PFSK-1 (cell line): ENCODE data around the gene SEMA4D.

ENCODE experiments used
- FOXP2 ChIP-seq: optimal IDR thresholded peaks from 2 replicates; pipeline ENCODE3; 2011; ENCODE audit warnings: borderline replicate concordance, control low read depth, inconsistent platforms; ENCODE audit not compliant: insufficient read depth; ENCODE audit errors: extremely low read length, extremely low read depth
- POLR2AphosphoS5 ChIP-seq: IDR thresholded peaks from 2 replicates; pipeline ENCODE4 v1.6.1; 2012; ENCODE audit warnings: low read depth, mild to moderate bottlenecking, control low read depth, low read length, moderate library complexity
- SIN3A ChIP-seq: IDR thresholded peaks from 2 replicates; pipeline ENCODE4 v1.6.1; 2012; ENCODE audit warnings: mild to moderate bottlenecking, low read length, moderate library complexity, borderline replicate concordance; ENCODE audit not compliant: insufficient read depth
- TAF1 ChIP-seq: IDR thresholded peaks from 2 replicates; pipeline ENCODE4 v1.6.1; 2012; ENCODE audit warnings: low read length, control low read depth, borderline replicate concordance; ENCODE audit not compliant: insufficient read depth
- TF ChIP-seq, protein P1 (sequence below), 2 experiments: IDR thresholded peaks; 2 replicates each; pipeline versions ENCODE4 v1.6.1 to v1.8.0; 2011 to 2012; ENCODE audit warnings: low read depth in 2 of 2, low read length in 2 of 2, control low read depth in 1 of 2, inconsistent platforms in 1 of 2, mild to moderate bottlenecking in 1 of 2, moderate library complexity in 1 of 2; ENCODE audit not compliant: insufficient read depth in 1 of 2

SEMA4D gene

DNA sequence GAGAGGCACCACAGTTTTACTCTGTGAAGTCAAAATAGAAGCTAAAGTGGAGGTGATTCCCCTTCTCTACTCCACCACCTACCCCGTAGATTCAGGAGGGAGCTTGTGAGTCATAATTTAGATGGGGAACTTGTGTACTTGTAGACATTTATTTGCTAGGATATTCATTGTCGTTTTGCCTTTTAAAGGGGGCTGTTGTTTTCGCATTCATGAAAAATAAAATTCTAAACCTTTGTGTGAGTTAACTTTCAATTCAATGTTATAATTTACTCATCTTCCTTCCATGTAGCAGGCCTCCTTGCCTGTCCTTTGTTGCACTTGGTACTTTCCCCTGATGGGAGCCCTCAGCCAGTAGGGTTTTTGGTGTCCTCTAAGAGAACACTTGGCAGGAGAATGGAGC is 157.6 kb downstream of the SEMA4D start:
- TF ChIP-seq POLR2AphosphoS5 (no peak), FOXP2 (no peak), TAF1 (no peak), SIN3A (no peak)
- TF ChIP-seq, protein P1, sequence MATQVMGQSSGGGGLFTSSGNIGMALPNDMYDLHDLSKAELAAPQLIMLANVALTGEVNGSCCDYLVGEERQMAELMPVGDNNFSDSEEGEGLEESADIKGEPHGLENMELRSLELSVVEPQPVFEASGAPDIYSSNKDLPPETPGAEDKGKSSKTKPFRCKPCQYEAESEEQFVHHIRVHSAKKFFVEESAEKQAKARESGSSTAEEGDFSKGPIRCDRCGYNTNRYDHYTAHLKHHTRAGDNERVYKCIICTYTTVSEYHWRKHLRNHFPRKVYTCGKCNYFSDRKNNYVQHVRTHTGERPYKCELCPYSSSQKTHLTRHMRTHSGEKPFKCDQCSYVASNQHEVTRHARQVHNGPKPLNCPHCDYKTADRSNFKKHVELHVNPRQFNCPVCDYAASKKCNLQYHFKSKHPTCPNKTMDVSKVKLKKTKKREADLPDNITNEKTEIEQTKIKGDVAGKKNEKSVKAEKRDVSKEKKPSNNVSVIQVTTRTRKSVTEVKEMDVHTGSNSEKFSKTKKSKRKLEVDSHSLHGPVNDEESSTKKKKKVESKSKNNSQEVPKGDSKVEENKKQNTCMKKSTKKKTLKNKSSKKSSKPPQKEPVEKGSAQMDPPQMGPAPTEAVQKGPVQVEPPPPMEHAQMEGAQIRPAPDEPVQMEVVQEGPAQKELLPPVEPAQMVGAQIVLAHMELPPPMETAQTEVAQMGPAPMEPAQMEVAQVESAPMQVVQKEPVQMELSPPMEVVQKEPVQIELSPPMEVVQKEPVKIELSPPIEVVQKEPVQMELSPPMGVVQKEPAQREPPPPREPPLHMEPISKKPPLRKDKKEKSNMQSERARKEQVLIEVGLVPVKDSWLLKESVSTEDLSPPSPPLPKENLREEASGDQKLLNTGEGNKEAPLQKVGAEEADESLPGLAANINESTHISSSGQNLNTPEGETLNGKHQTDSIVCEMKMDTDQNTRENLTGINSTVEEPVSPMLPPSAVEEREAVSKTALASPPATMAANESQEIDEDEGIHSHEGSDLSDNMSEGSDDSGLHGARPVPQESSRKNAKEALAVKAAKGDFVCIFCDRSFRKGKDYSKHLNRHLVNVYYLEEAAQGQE (IDR thresholded peaks at IDR 0.05; ENCODE audit: insufficient read depth in 1 of 2, low read depth in 2 of 2, low read length in 2 of 2): no peak

DNA sequence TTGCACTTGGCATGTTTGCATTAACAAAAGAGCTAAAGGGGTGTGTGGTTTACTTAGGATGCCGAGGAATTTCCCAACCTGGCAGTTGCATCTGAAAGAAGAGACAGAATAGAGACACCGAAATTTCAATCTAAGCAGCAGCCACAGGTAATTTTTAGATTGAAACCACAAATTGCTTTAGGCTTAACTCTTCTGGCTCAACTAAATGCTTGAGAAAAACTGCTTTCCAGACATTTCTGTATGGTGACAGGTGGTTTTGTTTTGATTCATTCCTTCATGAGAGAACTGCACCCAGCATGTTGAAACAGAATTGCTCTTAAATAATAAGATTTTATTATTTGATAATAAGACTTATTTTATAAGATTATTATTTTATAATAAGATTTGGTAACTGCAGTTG is 158.1 kb downstream of the SEMA4D start:
- TF ChIP-seq, protein P1 (IDR thresholded peaks at IDR 0.05; ENCODE audit: insufficient read depth in 1 of 2, low read depth in 2 of 2, low read length in 2 of 2): no peak

DNA sequence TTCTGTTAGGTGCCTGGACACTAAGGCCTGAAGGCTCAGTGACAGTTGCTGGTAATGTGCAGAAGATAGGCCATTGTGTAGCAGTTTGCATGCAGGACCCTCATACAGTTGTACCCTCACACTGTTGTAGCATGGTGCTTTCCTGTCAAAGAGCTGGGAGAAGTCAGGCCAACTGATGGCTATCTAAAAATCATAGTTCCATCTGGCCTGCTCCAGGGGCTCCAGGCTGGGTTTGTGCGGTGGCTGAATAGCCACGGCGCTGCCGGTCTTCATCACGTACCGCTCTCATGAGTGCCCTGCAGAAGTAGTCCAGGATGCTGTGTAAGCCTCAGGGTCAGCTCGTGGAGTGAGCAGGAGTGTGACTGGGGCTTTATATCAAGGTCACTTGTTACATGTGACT is 167.4 kb downstream of the SEMA4D start:
- TF ChIP-seq FOXP2: no peak
- no peak for TF ChIP-seq TAF1
- TF ChIP-seq, protein P1 (IDR thresholded peaks at IDR 0.05; ENCODE audit: insufficient read depth in 1 of 2, low read depth in 2 of 2, low read length in 2 of 2): no peak
- TF ChIP-seq POLR2AphosphoS5: no peak

DNA sequence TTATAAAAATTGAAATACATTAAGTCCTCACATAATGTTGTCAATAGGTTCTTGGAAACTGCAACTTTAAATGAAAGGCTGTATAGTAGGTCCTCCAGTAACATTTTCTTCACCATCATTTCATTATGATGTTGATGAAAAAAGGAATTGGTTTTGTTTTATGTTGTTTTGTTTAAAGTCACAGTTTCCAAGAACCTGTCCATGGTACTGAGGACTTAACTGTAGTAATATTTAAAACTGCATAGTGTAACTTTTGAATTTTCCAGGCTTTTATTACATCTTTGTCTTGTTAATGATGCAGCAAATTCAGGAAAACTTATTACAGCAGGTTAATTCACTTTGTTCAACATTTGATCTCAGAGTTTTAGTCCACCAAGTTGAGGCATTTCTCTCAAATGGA is 168.0 kb downstream of the SEMA4D start:
- TF ChIP-seq, protein P1 (IDR thresholded peaks at IDR 0.05; ENCODE audit: insufficient read depth in 1 of 2, low read depth in 2 of 2, low read length in 2 of 2): no peak
- TF ChIP-seq TAF1 (no peak), SIN3A (no peak), FOXP2 (no peak), POLR2AphosphoS5 (no peak)

DNA sequence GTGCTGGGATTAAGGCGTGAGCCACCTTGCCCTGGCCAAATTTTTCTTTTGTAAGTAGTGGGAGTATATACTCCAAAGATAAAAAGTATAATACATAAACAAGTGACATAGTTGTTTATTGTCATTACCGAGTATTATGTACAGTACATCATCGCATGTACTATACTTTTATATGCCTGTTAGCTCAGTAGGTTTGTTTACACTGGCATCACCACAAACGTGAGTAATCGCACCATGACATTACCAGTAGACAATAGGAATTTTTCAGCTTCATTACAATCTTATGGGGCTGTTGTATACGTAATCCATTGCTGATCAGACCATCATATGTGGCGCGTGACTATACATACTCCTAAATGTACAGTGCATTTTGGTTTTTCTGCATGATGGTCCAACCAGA is 169.8 kb downstream of the SEMA4D start:
- TF ChIP-seq, protein P1 (IDR thresholded peaks at IDR 0.05; ENCODE audit: insufficient read depth in 1 of 2, low read depth in 2 of 2, low read length in 2 of 2): no peak
- TF ChIP-seq FOXP2: no peak
